Ovary (tissue), 9 donors: Measurements from ENCODE around the gene DYDC2. TPM values are rescaled to one million over a fixed set of nuclear protein-coding genes. Genes with fewer than 3 reads are reported as not detected.

Experiments
- DNase-seq, 5 donors: peaks; one replicate each; pipeline ENCODE4 v3.0.0-alpha.2; 2019 to 2020
- H3K27ac ChIP-seq, 2 donors: fragments of 200-600 bp; one replicate each; pipeline versions ENCODE4 v1.5.1 to v1.8.0; 2019 to 2022
- H3K27me3 ChIP-seq: fragments of 200-600 bp; one replicate; pipeline ENCODE4 v1.8.0; 2022
- H3K36me3 ChIP-seq: fragments of 200-600 bp; sonication (generic); one replicate; pipeline ENCODE4 v1.5.1; 2019
- H3K4me1 ChIP-seq: one replicate; pipeline ENCODE4 v1.8.1; 2013; ENCODE audit warnings: mild to moderate bottlenecking, moderate library complexity; ENCODE audit not compliant: insufficient read depth
- H3K4me3 ChIP-seq: fragments of 200-600 bp; sonication (generic); one replicate; pipeline ENCODE4 v1.5.1; 2017
- H3K9me3 ChIP-seq, 2 donors: fragments of 200-600 bp in 1 of 2; sonication (generic) in 1 of 2; one replicate each; pipeline versions ENCODE4 v1.5.1 to v1.8.1; 2013 to 2019; ENCODE audit warnings: mild to moderate bottlenecking in 1 of 2, moderate library complexity in 1 of 2
- EP300 ChIP-seq: sonication (generic); formaldehyde crosslinking; IDR thresholded peaks from one replicate; pipeline ENCODE4 v1.6.1; 2017; ENCODE audit warnings: antibody characterized with exemption
- POLR2A ChIP-seq: fragments of 450-650 bp; IDR thresholded peaks from one replicate; pipeline ENCODE4 v1.6.1; 2017; ENCODE audit warnings: antibody characterized with exemption, mild to moderate bottlenecking, moderate library complexity
- WGBS, 3 donors: extraction: QIAGEN DNeasy Blood & Tissue Kit in 1 of 3; methylation state at CpG; one replicate each; pipeline versions ENCODE4 v1.1.5 to v1.1.7; 2013 to 2017; 5-methylcytosine and 5-hydroxymethylcytosine counted together
- intact Hi-C, 4 donors: fragments of 100-400 bp; cut with DNase I; formaldehyde crosslinking; loops; one replicate each; pipeline versions ENCODE4 v1.11.0 to v1.15.1; 2022 to 2023
- polyA plus RNA-seq, 2 donors: library from polyadenylated mRNA; stranded (reverse); fragments of 200-250 nt in 1 of 2; fragments of 350-450 nt in 1 of 2; fragmentation: Illumina TruSeq in 1 of 2; extraction: RNeasy Lipid Tissue Mini Kit (QIAGEN cat#74804) in 1 of 2; gene quantifications; one replicate each; pipeline ENCODE4 v1.2.3, GENCODE V29; 2013 to 2014
- total RNA-seq, 7 donors: library from RNA; depleted of rRNA in 2 of 7; stranded (reverse); fragments of >200 nt in 2 of 7; fragmentation: NEBNext Ultra II Directional in 3 of 7; extraction: Animal tissue kit (Norgen Biotek cat#: 25700) in 3 of 7; gene quantifications; one replicate each; pipeline versions ENCODE4 v1.1.0 to v1.2.4, GENCODE V29; 2016 to 2023
- TF ChIP-seq, protein P1 (sequence below), 3 donors: fragments of 450-650 bp in 2 of 3; fragments of 200-600 bp in 1 of 3; IDR thresholded peaks; one replicate each; pipeline versions ENCODE4 v1.5.1 to v1.8.0; 2016 to 2022; ENCODE audit warnings: antibody characterized with exemption in 3 of 3, mild to moderate bottlenecking in 1 of 3
- donor health status: DM: no; HTN: no; CAD: no; lungs with moderate emphysema.
- donor health status: DM: no; HTN: no; CAD: no.
- donor health status: Bipolar disorder and iron deficiency.
- donor health status: DM: yes; HTN: yes; CAD: no.
- donor health status: DM: no; HTN: no; CAD: no.
- donor health status: DM: yes; HTN: yes; CAD: no.

Gene DYDC2
- total and polyA plus RNA-seq, 9 donors: 0.17 to 6.7 (median 0.95) TPM; not detected in 2

DNA sequence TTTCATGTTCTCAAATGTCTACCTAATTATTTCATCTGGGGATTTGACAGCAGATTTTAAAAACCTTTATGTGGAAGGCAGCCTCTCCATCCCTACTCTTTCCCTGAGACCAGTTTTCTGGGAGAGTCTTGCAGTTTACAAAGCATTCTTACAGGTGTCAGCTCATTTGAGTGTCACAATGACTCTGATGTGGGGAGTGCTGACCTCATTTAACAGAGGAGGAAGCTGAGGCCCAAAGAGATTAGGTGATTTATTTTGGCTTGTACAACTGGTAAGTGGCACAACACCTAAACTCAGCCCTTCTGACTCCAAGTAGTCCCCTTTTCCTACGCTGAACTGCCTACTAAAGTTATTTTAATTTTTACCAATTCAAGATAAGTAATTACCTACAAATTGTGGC is 33.9 kb upstream of the DYDC2 start:
- H3K27ac ChIP-seq: no peak overlapping the region
- WGBS, 3 donors: 58 to 73% (median 72%) methylated on average over 1 of the region's 1 CpG
- H3K27me3 ChIP-seq: no peaks in the 10 kb centered on the region
- intact Hi-C loops: no loop called here
- TF ChIP-seq EP300 (no peak), POLR2A (no peak)
- TF ChIP-seq, protein P1, sequence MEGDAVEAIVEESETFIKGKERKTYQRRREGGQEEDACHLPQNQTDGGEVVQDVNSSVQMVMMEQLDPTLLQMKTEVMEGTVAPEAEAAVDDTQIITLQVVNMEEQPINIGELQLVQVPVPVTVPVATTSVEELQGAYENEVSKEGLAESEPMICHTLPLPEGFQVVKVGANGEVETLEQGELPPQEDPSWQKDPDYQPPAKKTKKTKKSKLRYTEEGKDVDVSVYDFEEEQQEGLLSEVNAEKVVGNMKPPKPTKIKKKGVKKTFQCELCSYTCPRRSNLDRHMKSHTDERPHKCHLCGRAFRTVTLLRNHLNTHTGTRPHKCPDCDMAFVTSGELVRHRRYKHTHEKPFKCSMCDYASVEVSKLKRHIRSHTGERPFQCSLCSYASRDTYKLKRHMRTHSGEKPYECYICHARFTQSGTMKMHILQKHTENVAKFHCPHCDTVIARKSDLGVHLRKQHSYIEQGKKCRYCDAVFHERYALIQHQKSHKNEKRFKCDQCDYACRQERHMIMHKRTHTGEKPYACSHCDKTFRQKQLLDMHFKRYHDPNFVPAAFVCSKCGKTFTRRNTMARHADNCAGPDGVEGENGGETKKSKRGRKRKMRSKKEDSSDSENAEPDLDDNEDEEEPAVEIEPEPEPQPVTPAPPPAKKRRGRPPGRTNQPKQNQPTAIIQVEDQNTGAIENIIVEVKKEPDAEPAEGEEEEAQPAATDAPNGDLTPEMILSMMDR (IDR thresholded peaks at IDR 0.05): no peak
- no peaks in the 10 kb centered on the region for H3K9me3 ChIP-seq
- no peaks in the 10 kb centered on the region for H3K36me3 ChIP-seq
- DNase-seq: no peak
- no peak overlapping the region for H3K4me3 ChIP-seq
- H3K4me1 ChIP-seq: no peaks in the 10 kb centered on the region

DNA sequence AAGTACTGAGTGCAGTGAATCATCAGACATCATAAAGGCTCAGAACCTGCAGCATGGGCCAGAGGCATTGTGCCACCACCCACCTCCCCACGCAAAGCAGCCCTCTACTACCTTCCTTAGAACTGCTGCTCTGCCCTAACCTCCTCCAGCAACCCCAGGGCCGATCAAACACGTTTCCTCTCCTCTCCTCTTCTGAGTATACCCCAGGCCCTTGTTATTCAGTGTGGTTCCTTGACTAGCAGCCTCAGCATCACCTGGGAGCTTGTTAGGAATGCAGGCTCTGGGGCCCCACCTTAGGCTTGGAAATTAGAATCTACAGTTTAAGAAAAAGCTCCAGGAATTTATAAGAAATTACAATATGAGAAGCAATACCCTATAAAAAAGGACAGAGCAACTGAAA is 33.3 kb upstream of the DYDC2 start:
- DNase-seq: no peak
- no peak for TF ChIP-seq POLR2A
- TF ChIP-seq, protein P1 (IDR thresholded peaks at IDR 0.05): no peak
- TF ChIP-seq EP300: no peak
- Histone ChIP-seq H3K9me3 (no peaks in the 10 kb centered on the region), H3K4me1 (no peaks in the 10 kb centered on the region), H3K27ac (no peak overlapping the region), H3K27me3 (no peaks in the 10 kb centered on the region), H3K4me3 (no peak overlapping the region), H3K36me3 (no peaks in the 10 kb centered on the region)
- intact Hi-C loops: no loop called here
- 66 to 73% (median 72%) methylated on average over 3 of the region's 3 CpGs for WGBS, 3 donors

DNA sequence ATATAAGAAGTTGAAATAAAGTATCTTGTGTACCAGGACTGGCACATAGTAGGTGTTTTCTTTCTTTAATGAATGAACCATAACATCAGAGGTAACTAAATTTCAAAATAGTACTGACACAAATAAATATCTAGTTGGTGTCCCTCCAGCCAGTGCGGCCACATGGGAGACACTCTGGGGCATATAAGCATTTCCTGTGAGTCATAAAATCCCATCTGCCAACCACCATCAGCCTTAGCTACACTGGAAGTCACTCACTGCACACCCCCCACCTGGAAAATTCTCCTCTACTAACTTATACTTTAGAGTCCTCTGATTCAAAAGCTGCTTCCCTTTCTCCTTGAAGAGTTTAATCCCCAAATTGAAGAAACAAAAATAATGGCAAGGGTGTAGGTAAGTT is 32.5 kb upstream of the DYDC2 start:
- 47 to 58% (median 56%) methylated on average over 1 of the region's 1 CpG for WGBS, 3 donors
- intact Hi-C loops: no loop called here
- H3K4me1 ChIP-seq: no peaks in the 10 kb centered on the region
- no peak for TF ChIP-seq POLR2A
- no peak for TF ChIP-seq EP300
- TF ChIP-seq, protein P1 (IDR thresholded peaks at IDR 0.05): no peak
- no peak overlapping the region for H3K27ac ChIP-seq
- no peak for DNase-seq
- no peak overlapping the region for H3K4me3 ChIP-seq
- H3K36me3 ChIP-seq: no peaks in the 10 kb centered on the region
- no peaks in the 10 kb centered on the region for H3K9me3 ChIP-seq
- H3K27me3 ChIP-seq: no peaks in the 10 kb centered on the region

DNA sequence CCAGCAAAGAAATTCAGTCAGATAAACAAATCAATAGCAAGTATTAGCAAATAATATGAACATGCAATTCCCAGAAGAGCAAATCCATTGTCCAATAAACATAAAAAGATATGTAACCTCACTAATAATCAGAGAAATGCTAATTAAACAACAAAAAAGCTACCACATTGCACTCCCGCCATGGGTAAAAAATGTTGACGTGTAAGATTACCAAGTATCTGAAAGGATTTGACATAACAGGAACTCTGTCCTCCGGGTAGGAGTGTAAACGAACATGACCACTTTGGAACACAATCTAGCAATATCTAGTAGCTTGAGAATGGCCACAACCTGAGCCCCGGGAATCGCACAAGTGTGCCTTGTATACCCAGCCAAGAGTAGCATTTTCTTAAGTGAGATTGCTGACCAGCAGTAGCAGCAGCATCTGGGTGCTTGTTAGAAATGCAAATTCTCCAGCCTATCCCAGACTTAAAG is 31.7 kb upstream of the DYDC2 start:
- DNase-seq: no peak
- TF ChIP-seq, protein P1 (IDR thresholded peaks at IDR 0.05): no peak
- TF ChIP-seq POLR2A: no peak
- TF ChIP-seq EP300: no peak
- Histone ChIP-seq H3K4me3 (no peak overlapping the region), H3K36me3 (no peaks in the 10 kb centered on the region), H3K27ac (no peak overlapping the region), H3K27me3 (no peaks in the 10 kb centered on the region), H3K9me3 (no peaks in the 10 kb centered on the region), H3K4me1 (no peaks in the 10 kb centered on the region)
- intact Hi-C loops: no loop called here
- WGBS, 3 donors: 61 to 79% (median 73%) methylated on average over 6 of the region's 6 CpGs
